OCI-LY1 (cell line): Measurements from ENCODE around the gene TUSC7.

Experiments used
- H2AFZ ChIP-seq: fragments of 200-600 bp; sonication (generic), shearing (Covaris generic); 2 replicates; pipeline ENCODE4 v1.6.0; 2014; ENCODE audit warnings: antibody characterized with exemption, mild to moderate bottlenecking, low read length
- H3F3A ChIP-seq: fragments of 200-600 bp; sonication (generic), shearing (Covaris generic); 2 replicates; pipeline ENCODE4 v1.6.0; 2014; ENCODE audit warnings: mild to moderate bottlenecking, antibody characterized with exemption, low read length, moderate library complexity; ENCODE audit not compliant: insufficient read depth
- H3K27ac ChIP-seq: fragments of 200-600 bp; sonication (generic); 2 replicates; pipeline ENCODE4 v1.5.1; 2014; ENCODE audit warnings: low read length, mixed run types, mild to moderate bottlenecking, low read depth; ENCODE audit not compliant: poor library complexity, severe bottlenecking
- H3K27me3 ChIP-seq: fragments of 200-600 bp; sonication (generic); 2 replicates; pipeline ENCODE4 v1.6.0; 2014; ENCODE audit warnings: antibody characterized with exemption, mild to moderate bottlenecking, low read length, moderate library complexity; ENCODE audit not compliant: insufficient read depth
- H3K36me3 ChIP-seq: fragments of 200-600 bp; sonication (generic); 2 replicates; pipeline ENCODE4 v1.6.1; 2014; ENCODE audit warnings: mild to moderate bottlenecking, antibody characterized with exemption, low read length, moderate library complexity, mixed read lengths; ENCODE audit not compliant: insufficient read depth
- H3K4me1 ChIP-seq: fragments of 200-600 bp; sonication (generic); 2 replicates; pipeline ENCODE4 v1.5.1; 2014; ENCODE audit warnings: mild to moderate bottlenecking, low read length, moderate library complexity; ENCODE audit not compliant: insufficient read depth, severe bottlenecking
- H3K4me2 ChIP-seq: fragments of 200-600 bp; sonication (generic), shearing (Covaris generic); 2 replicates; pipeline ENCODE4 v1.6.1; 2014; ENCODE audit warnings: low read length
- H3K4me3 ChIP-seq: fragments of 200-600 bp; sonication (generic); 2 replicates; pipeline ENCODE4 v1.5.1; 2014; ENCODE audit warnings: low read length, low read depth, mild to moderate bottlenecking, mixed read lengths; ENCODE audit not compliant: poor library complexity, severe bottlenecking
- H3K79me2 ChIP-seq: fragments of 200-600 bp; shearing (Covaris generic); 2 replicates; pipeline ENCODE4 v1.6.1; 2016; ENCODE audit warnings: mixed run types, low read length, mixed read lengths; ENCODE audit not compliant: insufficient read depth
- H3K9ac ChIP-seq: fragments of 200-600 bp; sonication (generic), shearing (Covaris generic); 2 replicates; pipeline ENCODE4 v1.6.1; 2014; ENCODE audit warnings: mild to moderate bottlenecking, low read length, mixed read lengths
- H3K9me2 ChIP-seq: fragments of 200-600 bp; sonication (generic), shearing (Covaris generic); 2 replicates; pipeline ENCODE4 v1.6.1; 2014; ENCODE audit warnings: low read depth, mild to moderate bottlenecking, low read length, mixed read lengths
- H3K9me3 ChIP-seq: fragments of 200-600 bp; shearing (Covaris generic); 2 replicates; pipeline ENCODE4 v1.6.1; 2014; ENCODE audit warnings: low read length, mixed read lengths
- H4K20me1 ChIP-seq: fragments of 200-600 bp; sonication (generic), shearing (Covaris generic); 2 replicates; pipeline ENCODE4 v1.6.0; 2016; ENCODE audit warnings: mild to moderate bottlenecking, low read length; ENCODE audit not compliant: insufficient read depth
- EZH2 ChIP-seq: fragments of 200-600 bp; sonication (generic), shearing (Covaris generic); IDR thresholded peaks from 2 replicates; pipeline ENCODE4 v1.8.0; 2017; ENCODE audit warnings: borderline replicate concordance, mixed run types, mild to moderate bottlenecking, antibody characterized with exemption, low read length, moderate library complexity, mixed read lengths
- TF ChIP-seq, protein P1 (sequence below): fragments of 200-600 bp; sonication (generic), shearing (Covaris generic); IDR thresholded peaks from 2 replicates; pipeline ENCODE4 v1.5.1; 2017; ENCODE audit warnings: mild to moderate bottlenecking, antibody characterized with exemption, low read length, moderate library complexity, mixed read lengths

TUSC7 gene

DNA sequence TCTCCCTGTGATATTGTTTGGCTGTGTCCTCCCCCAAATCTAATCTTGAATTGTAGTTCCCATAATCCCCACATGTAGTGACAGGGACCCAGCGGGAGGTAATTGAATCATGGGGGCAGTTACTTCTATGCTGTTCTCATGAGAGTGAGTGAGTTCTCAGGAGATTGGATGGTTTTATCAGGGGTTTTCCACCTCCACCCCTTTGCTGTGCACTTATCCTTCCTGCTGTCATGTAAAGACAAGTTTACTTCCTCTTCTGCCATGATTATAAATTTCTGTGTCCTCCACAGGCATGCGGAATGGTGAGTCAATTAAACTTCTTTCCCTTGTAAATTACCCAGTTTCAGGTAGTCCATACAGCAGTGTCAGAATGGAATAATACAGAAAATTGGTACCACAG lies 24.7 kb downstream of the TUSC7 start:
- no peaks in the 10 kb centered on the region for H3K36me3 ChIP-seq
- H2AFZ ChIP-seq: no peak overlapping the region
- H3K27ac ChIP-seq: no peak overlapping the region
- no peaks in the 10 kb centered on the region for H3K9me3 ChIP-seq
- no peaks in the 10 kb centered on the region for H4K20me1 ChIP-seq
- H3K4me1 ChIP-seq: no peaks in the 10 kb centered on the region
- H3K4me3 ChIP-seq: no peak overlapping the region
- TF ChIP-seq, protein P1, sequence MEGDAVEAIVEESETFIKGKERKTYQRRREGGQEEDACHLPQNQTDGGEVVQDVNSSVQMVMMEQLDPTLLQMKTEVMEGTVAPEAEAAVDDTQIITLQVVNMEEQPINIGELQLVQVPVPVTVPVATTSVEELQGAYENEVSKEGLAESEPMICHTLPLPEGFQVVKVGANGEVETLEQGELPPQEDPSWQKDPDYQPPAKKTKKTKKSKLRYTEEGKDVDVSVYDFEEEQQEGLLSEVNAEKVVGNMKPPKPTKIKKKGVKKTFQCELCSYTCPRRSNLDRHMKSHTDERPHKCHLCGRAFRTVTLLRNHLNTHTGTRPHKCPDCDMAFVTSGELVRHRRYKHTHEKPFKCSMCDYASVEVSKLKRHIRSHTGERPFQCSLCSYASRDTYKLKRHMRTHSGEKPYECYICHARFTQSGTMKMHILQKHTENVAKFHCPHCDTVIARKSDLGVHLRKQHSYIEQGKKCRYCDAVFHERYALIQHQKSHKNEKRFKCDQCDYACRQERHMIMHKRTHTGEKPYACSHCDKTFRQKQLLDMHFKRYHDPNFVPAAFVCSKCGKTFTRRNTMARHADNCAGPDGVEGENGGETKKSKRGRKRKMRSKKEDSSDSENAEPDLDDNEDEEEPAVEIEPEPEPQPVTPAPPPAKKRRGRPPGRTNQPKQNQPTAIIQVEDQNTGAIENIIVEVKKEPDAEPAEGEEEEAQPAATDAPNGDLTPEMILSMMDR: no peak
- no peak for TF ChIP-seq EZH2
- H3K4me2 ChIP-seq: no peak overlapping the region
- no peaks in the 10 kb centered on the region for H3K79me2 ChIP-seq
- no peak overlapping the region for H3K9ac ChIP-seq
- H3K9me2 ChIP-seq: no peaks in the 10 kb centered on the region
- H3F3A ChIP-seq: no peaks in the 10 kb centered on the region
- H3K27me3 ChIP-seq: no peaks in the 10 kb centered on the region

DNA sequence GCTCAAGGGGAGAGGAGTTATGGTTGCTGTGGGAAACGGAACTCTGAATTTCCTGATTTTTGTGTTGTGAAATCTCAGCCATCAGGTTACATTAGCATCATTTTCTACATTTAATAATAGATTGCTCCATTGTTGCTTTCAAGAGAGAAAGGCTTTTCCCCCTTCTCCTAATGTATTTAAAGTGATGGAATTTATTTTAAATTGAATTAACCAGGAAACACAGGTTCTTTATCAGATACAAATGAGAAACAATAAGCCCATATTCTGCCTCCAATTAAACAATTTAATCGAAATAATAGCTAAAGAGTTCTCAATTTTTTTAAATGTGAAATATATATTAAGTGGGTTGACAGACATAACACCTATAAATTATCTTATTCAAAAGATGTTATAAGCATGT lies 30.1 kb downstream of the TUSC7 start:
- Histone ChIP-seq H3K4me3 (no peak overlapping the region), H3K27ac (no peak overlapping the region), H3K9me2 (no peaks in the 10 kb centered on the region), H3K79me2 (no peaks in the 10 kb centered on the region), H3K27me3 (no peaks in the 10 kb centered on the region), H3K4me1 (no peaks in the 10 kb centered on the region), H3K9ac (no peak overlapping the region), H4K20me1 (no peaks in the 10 kb centered on the region), H3K36me3 (no peaks in the 10 kb centered on the region), H3F3A (no peaks in the 10 kb centered on the region), H3K4me2 (no peak overlapping the region), H3K9me3 (no peaks in the 10 kb centered on the region), H2AFZ (no peak overlapping the region)
- TF ChIP-seq EZH2: no peak
- TF ChIP-seq, protein P1: no peak

DNA sequence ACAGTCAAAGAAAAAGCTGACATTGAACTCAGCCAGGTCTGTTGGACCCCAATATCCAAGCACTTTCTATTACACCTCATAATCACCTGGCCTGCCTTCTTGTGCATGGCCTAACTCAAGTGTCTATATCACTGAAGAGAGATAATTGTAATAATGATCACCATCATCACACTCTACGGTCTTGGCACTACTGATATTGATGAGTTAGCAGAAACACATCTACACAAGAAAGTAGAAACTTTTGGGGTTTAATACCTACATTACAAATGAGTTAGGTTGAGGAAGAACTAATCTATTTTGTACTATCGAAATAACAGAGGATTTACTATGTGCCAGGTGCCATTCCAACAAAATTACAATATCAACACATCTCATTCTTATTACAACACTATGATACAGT lies 30.7 kb downstream of the TUSC7 start:
- Histone ChIP-seq H3K27me3 (no peaks in the 10 kb centered on the region), H3F3A (no peaks in the 10 kb centered on the region), H3K9me3 (no peaks in the 10 kb centered on the region), H3K4me2 (no peak overlapping the region), H2AFZ (no peak overlapping the region), H3K36me3 (no peaks in the 10 kb centered on the region), H3K4me3 (no peak overlapping the region), H3K27ac (no peak overlapping the region), H3K9me2 (no peaks in the 10 kb centered on the region), H3K9ac (no peak overlapping the region), H4K20me1 (no peaks in the 10 kb centered on the region), H3K79me2 (no peaks in the 10 kb centered on the region), H3K4me1 (no peaks in the 10 kb centered on the region)
- TF ChIP-seq EZH2: no peak
- TF ChIP-seq, protein P1: no peak
